ENCODE data around the gene ZNF800. TPM values are rescaled to one million over a fixed set of nuclear protein-coding genes. Genes with fewer than 3 reads are reported as not detected.

Gene ZNF800
- total RNA-seq, 2 experiments from 2014 or later = 73.9 to 78.9 TPM

DNA sequence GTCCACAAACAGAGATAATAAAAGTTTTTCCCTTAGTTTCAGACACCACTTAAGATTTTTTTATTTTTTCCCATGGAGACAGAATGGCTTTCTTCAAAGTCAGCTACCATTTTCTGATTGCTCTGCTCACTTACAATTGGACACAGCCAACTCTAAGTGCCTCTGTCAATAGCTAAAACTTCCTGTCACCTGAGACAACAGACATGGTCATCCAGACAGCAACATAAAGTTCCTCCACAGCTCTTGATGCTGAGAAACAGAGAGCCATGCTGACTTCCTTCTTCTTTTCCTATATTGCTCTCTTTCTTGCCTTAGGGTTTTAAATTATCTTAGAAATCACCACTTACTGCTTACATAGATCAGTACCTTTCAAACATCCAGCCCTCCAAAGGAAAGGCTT lies 12.0 kb downstream of the ZNF800 start:
- intact Hi-C loops (cut with DNase I, micrococcal nuclease) = no loop called here
- H3K27ac Mint-ChIP-seq = peak overlapping the region; percentile 43
- CTCF ChIA-PET = interaction anchor here (1.1 to 1.2 kb wide), 2 partner anchors 33 to 67 kb away, joined by 3 read pairs; no protein-coding TSS in a partner anchor

DNA sequence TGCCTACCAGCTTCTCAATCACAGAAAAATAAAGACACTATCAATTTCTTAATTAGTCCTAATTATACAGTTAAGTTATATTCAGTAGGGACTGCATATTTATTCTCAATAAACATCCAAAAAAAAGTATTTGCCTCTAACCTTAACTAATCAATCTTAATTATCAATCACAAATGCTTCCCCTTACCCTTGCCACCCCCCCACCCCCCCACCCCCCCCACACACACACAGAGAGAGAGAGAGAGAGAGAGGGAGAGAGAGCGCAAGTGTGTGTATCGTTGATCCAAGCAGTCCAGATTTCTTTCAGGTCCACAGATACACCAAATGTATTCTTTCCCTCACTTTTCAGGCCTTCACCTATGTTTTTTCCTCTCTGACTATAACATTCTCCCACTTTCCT lies 12.9 kb downstream of the ZNF800 start:
- Mint-ChIP-seq H3K4me3 (peak overlapping the region; percentile 49), H3K36me3 (ENCODE audit: low read depth) (peaks cover 72% of the 10 kb centered on the region), H3K9me3 (no peaks in the 10 kb centered on the region), H3K27me3 (no peaks in the 10 kb centered on the region), H3K27ac (peak overlapping the region; percentile 58), H3K4me1 (ENCODE audit: low read depth) (peaks cover 80% of the 10 kb centered on the region)
- Histone ChIP-seq H3K27ac (ENCODE audit: low read depth in 1 of 2, low read length in 2 of 2) (no peak overlapping the region), H3K4me3 (ENCODE audit: low read length) (no peak overlapping the region), H3K4me1 (ENCODE audit: insufficient read depth, low read length) (no peaks in the 10 kb centered on the region), H3K9me3 (ENCODE audit: control insufficient read depth in 1 of 2, insufficient read depth in 1 of 2, low read length in 2 of 2) (no peaks in the 10 kb centered on the region), H3K27me3 (ENCODE audit: control insufficient read depth in 1 of 2, insufficient read depth in 2 of 2, low read length in 2 of 2) (no peaks in the 10 kb centered on the region), H3K36me3 (ENCODE audit: insufficient read depth, low read length) (peaks cover 42% of the 10 kb centered on the region)
- TF ChIP-seq, protein P1, sequence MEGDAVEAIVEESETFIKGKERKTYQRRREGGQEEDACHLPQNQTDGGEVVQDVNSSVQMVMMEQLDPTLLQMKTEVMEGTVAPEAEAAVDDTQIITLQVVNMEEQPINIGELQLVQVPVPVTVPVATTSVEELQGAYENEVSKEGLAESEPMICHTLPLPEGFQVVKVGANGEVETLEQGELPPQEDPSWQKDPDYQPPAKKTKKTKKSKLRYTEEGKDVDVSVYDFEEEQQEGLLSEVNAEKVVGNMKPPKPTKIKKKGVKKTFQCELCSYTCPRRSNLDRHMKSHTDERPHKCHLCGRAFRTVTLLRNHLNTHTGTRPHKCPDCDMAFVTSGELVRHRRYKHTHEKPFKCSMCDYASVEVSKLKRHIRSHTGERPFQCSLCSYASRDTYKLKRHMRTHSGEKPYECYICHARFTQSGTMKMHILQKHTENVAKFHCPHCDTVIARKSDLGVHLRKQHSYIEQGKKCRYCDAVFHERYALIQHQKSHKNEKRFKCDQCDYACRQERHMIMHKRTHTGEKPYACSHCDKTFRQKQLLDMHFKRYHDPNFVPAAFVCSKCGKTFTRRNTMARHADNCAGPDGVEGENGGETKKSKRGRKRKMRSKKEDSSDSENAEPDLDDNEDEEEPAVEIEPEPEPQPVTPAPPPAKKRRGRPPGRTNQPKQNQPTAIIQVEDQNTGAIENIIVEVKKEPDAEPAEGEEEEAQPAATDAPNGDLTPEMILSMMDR (IDR thresholded peaks at IDR 0.05) = no peak
- POLR2A ChIA-PET = interaction anchor here (1.4 kb wide), 1 partner anchor 13 kb away, joined by 11 read pairs; the partner anchor contains the start of gene ZNF800
- DNase-seq (no peak), ATAC-seq (ENCODE audit: poor library complexity) (no peak)
- CTCF ChIA-PET = interaction anchor here (1.2 kb wide), 1 partner anchor 32 kb away, joined by 3 read pairs; no protein-coding TSS in a partner anchor
- intact Hi-C loops (cut with DNase I, micrococcal nuclease) = no loop called here

More for the DNA sequence above, 12.0 kb downstream of the ZNF800 start:
- Histone ChIP-seq H3K4me1 (ENCODE audit: insufficient read depth, low read length) (no peaks in the 10 kb centered on the region), H3K27me3 (ENCODE audit: control insufficient read depth in 1 of 2, insufficient read depth in 2 of 2, low read length in 2 of 2) (no peaks in the 10 kb centered on the region), H3K9me3 (ENCODE audit: control insufficient read depth in 1 of 2, insufficient read depth in 1 of 2, low read length in 2 of 2) (no peaks in the 10 kb centered on the region), H3K27ac (ENCODE audit: low read depth in 1 of 2, low read length in 2 of 2) (no peak overlapping the region), H3K4me3 (ENCODE audit: low read length) (no peak overlapping the region), H3K36me3 (ENCODE audit: insufficient read depth, low read length) (peaks cover 43% of the 10 kb centered on the region)
- H3K36me3 Mint-ChIP-seq (ENCODE audit: low read depth) = peaks cover 76% of the 10 kb centered on the region
- no peaks in the 10 kb centered on the region for H3K27me3 Mint-ChIP-seq
- H3K4me3 Mint-ChIP-seq = peak overlapping the region; percentile 18
- H3K4me1 Mint-ChIP-seq (ENCODE audit: low read depth) = peaks cover 85% of the 10 kb centered on the region
- POLR2A ChIA-PET = interaction anchor here (1.0 to 1.4 kb wide), 2 partner anchors 10 to 12 kb away, joined by 4 to 11 read pairs; partner anchors contain the start of gene ZNF800
- ATAC-seq (ENCODE audit: poor library complexity) (no peak), DNase-seq (no peak)
- no peaks in the 10 kb centered on the region for H3K9me3 Mint-ChIP-seq
- TF ChIP-seq, protein P1 (IDR thresholded peaks at IDR 0.05) = no peak

DNA sequence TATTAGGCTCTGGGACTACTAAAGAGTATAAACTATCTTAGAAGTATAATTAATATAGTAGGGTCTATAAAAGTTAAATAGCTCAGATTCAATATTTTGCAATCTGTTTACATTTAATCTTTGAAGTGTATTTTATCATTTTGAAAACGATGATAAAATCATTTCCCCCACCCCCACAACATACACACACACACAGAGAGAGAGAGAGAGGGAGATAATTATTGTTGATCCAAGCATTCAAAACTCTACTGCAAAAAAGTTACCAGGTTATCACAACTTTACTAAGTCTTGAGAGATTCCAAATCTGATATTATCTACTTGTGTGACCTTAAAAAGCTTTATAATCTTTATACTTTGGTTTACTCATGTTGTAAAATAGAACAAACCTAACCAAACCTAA lies 14.0 kb downstream of the ZNF800 start:
- H3K9me3 ChIP-seq (ENCODE audit: control insufficient read depth in 1 of 2, insufficient read depth in 1 of 2, low read length in 2 of 2) = no peaks in the 10 kb centered on the region
- no peaks in the 10 kb centered on the region for H3K27me3 ChIP-seq (ENCODE audit: control insufficient read depth in 1 of 2, insufficient read depth in 2 of 2, low read length in 2 of 2)
- TF ChIP-seq, protein P1 (IDR thresholded peaks at IDR 0.05) = no peak
- intact Hi-C loops (cut with DNase I, micrococcal nuclease) = no loop called here
- Mint-ChIP-seq H3K27ac (peak overlapping the region; percentile 58), H3K27me3 (no peaks in the 10 kb centered on the region), H3K4me3 (peak overlapping the region; percentile 8), H3K9me3 (no peaks in the 10 kb centered on the region), H3K36me3 (ENCODE audit: low read depth) (peaks cover 78% of the 10 kb centered on the region), H3K4me1 (ENCODE audit: low read depth) (peaks cover 85% of the 10 kb centered on the region)
- H3K4me3 ChIP-seq (ENCODE audit: low read length) = no peak overlapping the region
- no peak overlapping the region for H3K27ac ChIP-seq (ENCODE audit: low read depth in 1 of 2, low read length in 2 of 2)
- ChIA-PET POLR2A (interaction anchor here (1.4 kb wide), 1 partner anchor 13 kb away, joined by 5 read pairs; no protein-coding TSS in a partner anchor), CTCF (interaction anchor here (1.3 kb wide), 1 partner anchor 13 kb away, joined by 5 read pairs; the partner anchor contains the start of gene ZNF800)
- DNase-seq = no peak
- ATAC-seq (ENCODE audit: poor library complexity) = no peak
- peaks cover 52% of the 10 kb centered on the region for H3K36me3 ChIP-seq (ENCODE audit: insufficient read depth, low read length)
- H3K4me1 ChIP-seq (ENCODE audit: insufficient read depth, low read length) = no peaks in the 10 kb centered on the region

All from CD4-positive, alpha-beta T cell (primary cell).